GM19023 (cell line): ENCODE results near the gene CA7.

ENCODE experiments used
- ATAC-seq: cut with Tn5 transposase; IDR thresholded peaks from one replicate; pipeline ENCODE4 v1.9.1; 2021; ENCODE audit warnings: mild to moderate bottlenecking, moderate library complexity; ENCODE audit not compliant: unreplicated experiment

The CA7 gene

DNA sequence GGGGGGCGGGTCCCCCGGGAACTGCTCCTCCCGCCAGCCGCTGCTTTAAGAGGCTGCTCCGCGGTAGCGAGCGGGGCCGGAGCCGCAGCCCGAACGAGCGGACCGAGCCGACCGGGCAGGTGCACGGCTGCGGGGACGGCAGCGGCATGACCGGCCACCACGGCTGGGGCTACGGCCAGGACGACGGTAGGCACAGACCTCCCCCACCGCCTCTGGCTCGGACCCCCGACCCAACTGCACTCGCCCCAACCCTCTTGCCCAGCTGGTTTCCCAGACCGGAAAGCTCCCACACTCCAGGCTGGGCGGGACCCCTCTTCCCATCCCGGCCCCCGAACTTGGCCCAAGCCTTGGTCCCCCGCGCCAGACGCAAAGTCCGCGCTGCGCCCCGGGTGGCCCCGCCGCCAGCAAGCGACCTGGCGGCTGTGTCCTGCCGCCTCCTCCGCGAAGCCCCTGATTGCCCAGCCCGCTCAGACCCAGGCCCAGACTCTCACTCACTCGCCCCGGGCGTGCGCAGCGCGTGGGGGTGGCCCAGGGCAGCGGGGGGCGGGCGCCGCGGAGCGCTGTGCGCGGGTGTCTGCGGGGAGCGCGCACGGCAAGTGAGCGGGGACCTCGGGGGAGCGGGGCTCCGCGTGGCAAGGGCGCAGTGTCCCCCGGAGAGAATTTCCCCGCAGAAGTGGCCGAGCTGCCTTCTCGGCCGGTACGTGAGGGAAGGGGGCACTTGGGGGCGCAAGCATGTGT is at the start of gene CA7:
TSS of gene CA7 (plus strand) at position 73 of the 738 bp plus-strand sequence. CDS start at position 147, 74 bp downstream.
- no peak for ATAC-seq

DNA sequence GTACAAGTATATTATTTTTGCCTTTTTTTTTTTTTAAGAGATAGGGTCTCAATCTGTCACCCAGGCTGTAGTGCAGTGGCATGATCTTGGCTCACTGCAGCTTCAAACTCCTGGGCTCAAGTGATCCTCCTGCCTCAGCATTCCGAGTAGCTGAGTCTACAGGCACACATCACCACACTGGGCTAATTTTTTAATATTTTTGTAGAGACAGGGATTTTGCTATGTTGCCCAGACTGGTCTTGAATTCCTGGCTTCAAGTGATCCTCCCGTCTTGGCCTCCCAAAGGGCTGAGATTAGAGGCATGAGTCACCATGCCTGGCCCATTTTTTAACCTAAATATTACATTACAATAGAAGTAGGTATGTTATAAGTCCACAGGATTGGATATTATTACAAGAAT is 46.1 kb upstream of the CA7 start:
- no peak for ATAC-seq

GRCh38 chr16:66800856-66801255 is 43.4 kb upstream of the CA7 start:
- ATAC-seq = no peak

- ATAC-seq = no peak
Measured at GRCh38 chr16:66801320-66802105, 42.7 kb upstream of the CA7 start, which contains the start of gene TERB1. TERB1 (minus strand) TSS chr16:66801584; CDS start chr16:66796798, 4,786 bp downstream.

- no peak for ATAC-seq
Measured at GRCh38 chr16:66802159-66802558, 42.1 kb upstream of the CA7 start.

GRCh38 chr16:66809765-66810164 is 34.4 kb upstream of the CA7 start:
- ATAC-seq = no peak

DNA sequence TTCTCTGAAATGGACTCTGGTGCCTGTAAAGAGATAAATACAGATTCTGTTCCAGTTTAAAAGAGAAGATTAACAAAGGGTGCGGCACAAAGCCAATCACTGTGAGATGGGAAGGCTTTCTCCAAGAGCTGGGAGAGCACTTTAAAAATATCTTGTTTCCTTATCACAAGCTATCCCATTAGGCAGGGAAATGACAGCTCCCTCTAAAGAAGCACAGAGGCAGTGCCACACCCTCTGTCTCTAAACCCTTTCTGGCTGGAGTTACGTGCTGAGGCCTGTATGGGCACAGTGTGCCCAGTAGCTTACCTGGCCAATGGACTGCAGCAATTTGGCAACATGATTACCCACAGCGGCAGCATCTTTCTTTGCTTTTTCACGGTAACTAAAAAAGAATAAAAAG is 33.8 kb upstream of the CA7 start:
- no peak for ATAC-seq

GRCh38 chr16:66811043-66811442 is 33.2 kb upstream of the CA7 start:
- no peak for ATAC-seq

DNA sequence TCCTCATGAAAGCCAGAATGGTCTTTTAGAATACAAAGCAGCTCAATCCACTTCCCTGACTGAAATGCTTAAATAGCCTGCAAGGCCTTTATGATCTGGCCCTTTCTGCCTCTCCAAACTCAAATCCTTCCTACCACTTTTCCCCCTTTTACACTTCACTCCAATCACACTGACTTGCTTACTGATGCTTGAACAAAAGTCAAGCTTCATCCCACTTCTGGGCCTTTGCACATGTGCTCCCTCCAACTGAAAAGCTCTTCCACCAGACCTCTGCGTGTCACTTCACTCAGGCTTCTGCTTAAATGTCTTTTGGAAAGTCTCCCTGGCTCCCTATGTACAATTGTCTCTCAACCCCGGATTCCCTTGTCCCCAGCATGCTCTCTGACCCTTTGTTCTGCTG is 29.5 kb upstream of the CA7 start:
- no peak for ATAC-seq

GRCh38 chr16:66824006-66824405 is 20.2 kb upstream of the CA7 start:
- no peak for ATAC-seq

- peak; percentile 95 for ATAC-seq
Measured at GRCh38 chr16:66830422-66831404, 13.5 kb upstream of the CA7 start, which contains the start of gene NAE1. NAE1 (minus strand) TSS chr16:66830976; CDS start chr16:66830899, 77 bp downstream.

DNA sequence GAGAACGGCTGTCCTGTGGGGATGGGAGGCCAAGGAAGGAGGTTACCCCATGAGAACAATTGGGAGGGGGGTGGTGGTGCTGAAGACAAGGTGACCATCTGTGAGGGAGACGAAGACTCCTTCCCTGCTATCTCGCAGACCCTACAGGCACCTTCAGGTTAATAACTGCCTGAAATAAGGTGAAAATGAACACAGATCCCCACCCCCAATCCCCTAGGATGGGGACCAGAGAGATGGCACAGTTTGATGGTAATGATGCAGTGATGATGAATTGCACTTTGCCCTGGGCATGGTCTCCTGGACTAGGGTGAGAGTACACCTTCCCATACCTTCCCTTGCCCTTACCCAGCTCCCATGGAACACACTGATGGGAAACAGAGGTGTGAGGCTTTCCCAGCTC is 12.0 kb upstream of the CA7 start:
- no peak for ATAC-seq

- no peak for ATAC-seq
Measured at GRCh38 chr16:66832661-66833305, 11.4 kb upstream of the CA7 start.

- no peak for ATAC-seq
Measured at GRCh38 chr16:66834746-66835145, 9.5 kb upstream of the CA7 start.

DNA sequence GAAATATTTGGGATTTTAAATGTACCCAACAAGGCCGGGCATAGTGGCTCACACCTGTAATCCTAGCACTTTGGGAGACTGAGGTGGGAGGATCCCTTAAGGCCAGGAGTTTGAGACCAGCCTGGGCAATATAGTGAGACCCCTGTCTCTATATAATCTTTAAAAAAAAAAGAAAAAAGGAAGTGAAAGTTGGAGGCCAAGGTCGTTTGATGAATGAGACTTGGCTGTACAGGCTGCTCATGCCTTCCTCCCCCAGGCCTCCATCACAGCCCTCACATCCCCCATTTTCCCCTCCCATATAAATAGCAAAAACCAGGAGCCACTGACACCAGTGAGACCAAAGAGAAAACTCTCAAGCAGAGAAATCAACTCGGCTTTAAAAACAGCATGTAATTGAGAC is 3.3 kb upstream of the CA7 start:
- no peak for ATAC-seq

GRCh38 chr16:66841366-66841765 is 2.8 kb upstream of the CA7 start:
- ATAC-seq = no peak

DNA sequence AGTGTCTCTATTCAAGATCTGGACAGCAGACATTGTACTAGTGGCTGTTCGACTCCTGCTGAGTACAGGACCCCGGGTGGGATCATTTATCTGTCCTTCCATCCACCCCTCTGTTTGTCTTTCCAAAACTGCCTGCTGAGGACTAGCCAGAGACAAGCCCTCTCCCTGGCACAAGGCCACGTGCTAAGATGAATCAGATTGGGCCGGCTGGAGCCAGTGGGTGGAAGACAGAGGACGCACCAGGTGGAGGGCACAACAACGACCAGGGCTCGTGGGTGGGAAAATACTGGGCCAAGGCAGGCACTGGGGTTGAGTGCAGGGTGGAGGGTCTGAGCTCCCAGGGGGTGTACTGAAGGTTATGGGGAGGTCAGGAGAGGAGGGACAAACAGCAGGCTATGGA is 1.4 kb upstream of the CA7 start:
- no peak for ATAC-seq

GRCh38 chr16:66843191-66843590 is 1.0 kb upstream of the CA7 start:
- no peak for ATAC-seq

DNA sequence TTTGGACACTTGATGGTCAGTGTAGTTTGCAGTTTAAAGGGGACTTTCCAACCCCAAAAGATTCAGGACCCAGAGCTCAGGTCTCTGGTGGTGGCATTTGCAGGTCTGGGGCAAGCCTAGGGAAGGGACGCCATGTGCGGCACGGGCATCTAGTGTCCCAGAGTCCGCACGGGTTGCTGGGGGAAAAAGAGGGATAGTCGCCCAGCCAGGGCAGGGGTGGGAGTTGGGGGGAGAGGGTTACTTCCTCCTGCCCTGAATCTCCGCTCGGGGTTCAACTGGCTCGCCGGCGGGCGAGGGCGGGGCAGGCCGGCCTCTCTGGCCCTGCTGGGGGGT is 239 bp upstream of the CA7 start:
- ATAC-seq = no peak

GRCh38 chr16:66845080-66845410 is 831 bp downstream of the CA7 start:
- ATAC-seq = no peak

DNA sequence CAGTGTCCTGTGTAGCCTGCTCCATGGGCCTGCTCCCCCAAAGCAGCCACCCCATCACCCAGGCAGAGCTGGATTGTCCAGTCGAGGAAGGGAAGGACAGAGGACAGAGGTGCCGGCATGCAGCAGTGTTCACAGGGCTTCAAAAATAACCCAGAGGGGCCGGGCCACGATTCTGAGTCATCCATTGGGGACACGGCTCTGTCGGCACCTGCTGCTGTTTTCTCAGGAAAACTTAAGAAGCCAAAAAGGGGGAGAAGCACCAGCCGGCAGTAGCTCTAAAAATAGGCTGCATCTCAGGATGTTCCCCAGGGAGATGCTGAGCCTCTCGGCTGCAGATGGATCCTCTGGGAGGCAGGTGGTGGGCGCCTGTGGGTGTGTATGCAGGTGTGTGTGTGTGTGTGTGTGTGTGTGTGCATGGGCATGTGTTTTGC is 1.6 kb downstream of the CA7 start:
- no peak for ATAC-seq
